HG02884 (cell line): ENCODE measurements around the gene DDX17.
"Not testable (repeated sequence)": the region's sequence is repeated elsewhere in the genome, so short reads cannot be mapped to it uniquely, and the experiment has no call there.

Source experiments
- ATAC-seq: cut with Tn5 transposase; IDR thresholded peaks from one replicate; pipeline ENCODE4 v1.9.1; 2021; ENCODE audit warnings: mild to moderate bottlenecking, moderate library complexity; ENCODE audit not compliant: unreplicated experiment

DDX17 gene

GRCh38 chr22:38494498-38494897 lies 11.6 kb downstream of the DDX17 start:
- ATAC-seq, result no peak

GRCh38 chr22:38491707-38492348 lies 14.3 kb downstream of the DDX17 start:
- no peak for ATAC-seq

- no peak for ATAC-seq
Measured at GRCh38 chr22:38490915-38491314, 15.2 kb downstream of the DDX17 start.

- no peak for ATAC-seq
Measured at GRCh38 chr22:38490475-38490874, 15.6 kb downstream of the DDX17 start.

- ATAC-seq, result no peak
Measured at GRCh38 chr22:38489561-38490145, 16.5 kb downstream of the DDX17 start.

GRCh38 chr22:38489142-38489541 lies 17.0 kb downstream of the DDX17 start:
- ATAC-seq, result no peak

- ATAC-seq, result no peak
Measured at GRCh38 chr22:38487946-38488345, 18.2 kb downstream of the DDX17 start.

GRCh38 chr22:38485783-38486182 lies 20.3 kb downstream of the DDX17 start:
- no peak for ATAC-seq

GRCh38 chr22:38484244-38484643 lies 21.9 kb downstream of the DDX17 start:
- no peak for ATAC-seq

- no peak for ATAC-seq
Measured at GRCh38 chr22:38482662-38483308, 23.3 kb downstream of the DDX17 start.

GRCh38 chr22:38481871-38482332 lies 24.2 kb downstream of the DDX17 start:
- ATAC-seq, result no peak

- ATAC-seq, result no peak
Measured at GRCh38 chr22:38481162-38481870, 24.8 kb downstream of the DDX17 start.

GRCh38 chr22:38479096-38479837 lies 26.8 kb downstream of the DDX17 start:
- ATAC-seq, result no peak

- ATAC-seq, result no peak
Measured at GRCh38 chr22:38477585-38477984, 28.5 kb downstream of the DDX17 start.

GRCh38 chr22:38474003-38474607 lies 32.0 kb downstream of the DDX17 start:
- ATAC-seq, result no peak

- ATAC-seq, result no peak
Measured at GRCh38 chr22:38471237-38471636, 34.9 kb downstream of the DDX17 start.

GRCh38 chr22:38470179-38470578 lies 35.9 kb downstream of the DDX17 start:
- not testable (repeated sequence) for ATAC-seq

GRCh38 chr22:38469306-38469781 lies 36.8 kb downstream of the DDX17 start:
- ATAC-seq, result no peak

- no peak for ATAC-seq
Measured at GRCh38 chr22:38468443-38469305, 37.4 kb downstream of the DDX17 start.
